8988T (cell line): ENCODE results near the gene MGAT4A.
"Not testable (repeated sequence)": the region's sequence is repeated elsewhere in the genome, so short reads cannot be mapped to it uniquely, and the experiment has no call there.

ENCODE experiments used
- DNase-seq: peaks from one replicate; pipeline ENCODE4 v3.0.0; 2011

The MGAT4A gene

GRCh38 chr2:98698896-98699295 lies 32.0 kb downstream of the MGAT4A start:
- DNase-seq: no peak

- DNase-seq: no peak
These were observed 33.1 kb downstream of the MGAT4A start for GRCh38 chr2:98697651-98698337.

GRCh38 chr2:98696200-98696599 lies 34.7 kb downstream of the MGAT4A start:
- DNase-seq: no peak

- no peak for DNase-seq
These were observed 35.7 kb downstream of the MGAT4A start for GRCh38 chr2:98695255-98695654.

- DNase-seq: no peak
These were observed 37.5 kb downstream of the MGAT4A start for GRCh38 chr2:98693477-98693876.

GRCh38 chr2:98692090-98693054 lies 38.6 kb downstream of the MGAT4A start:
- DNase-seq: no peak

- no peak for DNase-seq
These were observed 39.6 kb downstream of the MGAT4A start for GRCh38 chr2:98691303-98691702.

- no peak for DNase-seq
These were observed 44.7 kb downstream of the MGAT4A start for GRCh38 chr2:98685930-98686887.

- no peak for DNase-seq
These were observed 47.2 kb downstream of the MGAT4A start for GRCh38 chr2:98683728-98684127.

GRCh38 chr2:98676742-98677141 lies 54.2 kb downstream of the MGAT4A start:
- no peak for DNase-seq

- no peak for DNase-seq
These were observed 56.5 kb downstream of the MGAT4A start for GRCh38 chr2:98674233-98674964.

GRCh38 chr2:98669675-98670074 lies 61.3 kb downstream of the MGAT4A start:
- no peak for DNase-seq

- no peak for DNase-seq
These were observed 65.3 kb downstream of the MGAT4A start for GRCh38 chr2:98665677-98666076.

- DNase-seq: no peak
These were observed 66.6 kb downstream of the MGAT4A start for GRCh38 chr2:98664323-98664722.

GRCh38 chr2:98663511-98664090 lies 67.3 kb downstream of the MGAT4A start:
- no peak for DNase-seq

GRCh38 chr2:98659491-98659840 lies 71.5 kb downstream of the MGAT4A start:
- DNase-seq: not testable (repeated sequence)

GRCh38 chr2:98658816-98659490 lies 72.0 kb downstream of the MGAT4A start:
- DNase-seq: no peak

GRCh38 chr2:98656800-98657199 lies 74.1 kb downstream of the MGAT4A start:
- DNase-seq: no peak

GRCh38 chr2:98654699-98655495 lies 76.0 kb downstream of the MGAT4A start:
- DNase-seq: no peak

- DNase-seq: no peak
These were observed 79.9 kb downstream of the MGAT4A start for GRCh38 chr2:98650998-98651397.
